ENCODE measurements around the gene ELAVL3. TPM values are rescaled to one million over a fixed set of nuclear protein-coding genes. Genes with fewer than 3 reads are reported as not detected.

The ELAVL3 gene
- total and polyA plus RNA-seq, 4 donors = 0.15 to 0.34 TPM; not detected in 2

GRCh38 chr19:11507370-11508078 lies 26.7 kb upstream of the ELAVL3 start:
- Histone ChIP-seq H3K36me3 (ENCODE audit: control insufficient read depth in 4 of 4, insufficient read depth in 4 of 4, low read length in 4 of 4) (peaks cover 0 to 14% (median 3%) of the 10 kb centered on the region in 4 donors), H3K9ac (ENCODE audit: insufficient read depth in 1 of 2, low read length in 2 of 2) (no peak overlapping the region), H3K4me3 (no peak overlapping the region), H3K9me3 (ENCODE audit: control insufficient read depth in 4 of 4, insufficient read depth in 3 of 4, low read length in 3 of 4) (no peaks in the 10 kb centered on the region), H3K27ac (ENCODE audit: low read depth in 1 of 2, low read length in 1 of 2) (no peak overlapping the region), H3K4me1 (ENCODE audit: control insufficient read depth in 5 of 5, insufficient read depth in 5 of 5, low read length in 5 of 5) (peaks cover 0 to 7% (median 0%) of the 10 kb centered on the region in 5 donors), H3K27me3 (ENCODE audit: control insufficient read depth in 3 of 3, insufficient read depth in 3 of 3, low read length in 2 of 3) (no peaks in the 10 kb centered on the region)
- 92% methylated on average over 18 of the region's 18 CpGs for WGBS, 2 donors
- ATAC-seq (ENCODE audit: insufficient read depth, low FRiP score) = no peak
- TF ChIP-seq CTCF (IDR thresholded peaks at IDR 0.05; ENCODE audit: control extremely low read depth, extremely low read depth) = no peak
- no peak for DNase-seq

- no peak for DNase-seq
- no peaks in the 10 kb centered on the region for H3K27me3 ChIP-seq (ENCODE audit: control insufficient read depth in 3 of 3, insufficient read depth in 3 of 3, low read length in 2 of 3)
- H3K9ac ChIP-seq (ENCODE audit: insufficient read depth in 1 of 2, low read length in 2 of 2) = no peak overlapping the region
- no peaks in the 10 kb centered on the region for H3K9me3 ChIP-seq (ENCODE audit: control insufficient read depth in 4 of 4, insufficient read depth in 3 of 4, low read length in 3 of 4)
- no peak overlapping the region for H3K4me3 ChIP-seq
- no peak overlapping the region for H3K27ac ChIP-seq (ENCODE audit: low read depth in 1 of 2, low read length in 1 of 2)
- TF ChIP-seq CTCF (IDR thresholded peaks at IDR 0.05; ENCODE audit: control extremely low read depth, extremely low read depth) = no peak
- no peak for ATAC-seq (ENCODE audit: insufficient read depth, low FRiP score)
- peaks cover 0 to 7% (median 0%) of the 10 kb centered on the region in 5 donors for H3K4me1 ChIP-seq (ENCODE audit: control insufficient read depth in 5 of 5, insufficient read depth in 5 of 5, low read length in 5 of 5)
- WGBS, 2 donors = 94 to 97% methylated on average over 6 of the region's 6 CpGs
- H3K36me3 ChIP-seq (ENCODE audit: control insufficient read depth in 4 of 4, insufficient read depth in 4 of 4, low read length in 4 of 4) = peaks cover 0 to 14% (median 1%) of the 10 kb centered on the region in 4 donors
These were observed 26.1 kb upstream of the ELAVL3 start for GRCh38 chr19:11506967-11507366.

GRCh38 chr19:11506101-11506555 lies 25.3 kb upstream of the ELAVL3 start:
- H3K4me3 ChIP-seq = peak overlapping the region; percentile 48
- TF ChIP-seq CTCF (IDR thresholded peaks at IDR 0.05; ENCODE audit: control extremely low read depth, extremely low read depth) = no peak
- DNase-seq (no peak), ATAC-seq (ENCODE audit: insufficient read depth, low FRiP score) (peak; percentile 6)
- peak overlapping the region in 1 of 2 donors; percentile 20 for H3K27ac ChIP-seq (ENCODE audit: low read depth in 1 of 2, low read length in 1 of 2)
- WGBS, 2 donors = 22 to 23% methylated on average over 20 of the region's 20 CpGs
- peaks cover 0 to 7% (median 0%) of the 10 kb centered on the region in 5 donors for H3K4me1 ChIP-seq (ENCODE audit: control insufficient read depth in 5 of 5, insufficient read depth in 5 of 5, low read length in 5 of 5)
- H3K27me3 ChIP-seq (ENCODE audit: control insufficient read depth in 3 of 3, insufficient read depth in 3 of 3, low read length in 2 of 3) = no peaks in the 10 kb centered on the region
- H3K36me3 ChIP-seq (ENCODE audit: control insufficient read depth in 4 of 4, insufficient read depth in 4 of 4, low read length in 4 of 4) = peaks cover 0 to 10% (median under 1%) of the 10 kb centered on the region in 4 donors
- H3K9ac ChIP-seq (ENCODE audit: insufficient read depth in 1 of 2, low read length in 2 of 2) = peak overlapping the region; percentile 17 to 66
- no peaks in the 10 kb centered on the region for H3K9me3 ChIP-seq (ENCODE audit: control insufficient read depth in 4 of 4, insufficient read depth in 3 of 4, low read length in 3 of 4)

All from lung (tissue), 12 donors.